HepG2 (cell line): ENCODE measurements around the gene APC2.

ENCODE experiments used
- CENPX ChIP-seq: sonication (generic); formaldehyde crosslinking; IDR thresholded peaks from 2 replicates; pipeline ENCODE4 v1.9.0; 2021; ENCODE audit warnings: mild to moderate bottlenecking, missing genetic modification reagents, moderate library complexity
- ZNF317 ChIP-seq: sonication (generic); formaldehyde crosslinking; IDR thresholded peaks from 2 replicates; pipeline ENCODE4 v1.5.0; 2020; ENCODE audit warnings: mild to moderate bottlenecking, missing genetic modification reagents
- TF ChIP-seq, protein P1 (sequence below): sonication (generic); formaldehyde crosslinking; IDR thresholded peaks from 2 replicates; pipeline ENCODE4 v1.5.0; 2020; ENCODE audit warnings: mild to moderate bottlenecking, missing genetic modification reagents, moderate library complexity

DNA sequence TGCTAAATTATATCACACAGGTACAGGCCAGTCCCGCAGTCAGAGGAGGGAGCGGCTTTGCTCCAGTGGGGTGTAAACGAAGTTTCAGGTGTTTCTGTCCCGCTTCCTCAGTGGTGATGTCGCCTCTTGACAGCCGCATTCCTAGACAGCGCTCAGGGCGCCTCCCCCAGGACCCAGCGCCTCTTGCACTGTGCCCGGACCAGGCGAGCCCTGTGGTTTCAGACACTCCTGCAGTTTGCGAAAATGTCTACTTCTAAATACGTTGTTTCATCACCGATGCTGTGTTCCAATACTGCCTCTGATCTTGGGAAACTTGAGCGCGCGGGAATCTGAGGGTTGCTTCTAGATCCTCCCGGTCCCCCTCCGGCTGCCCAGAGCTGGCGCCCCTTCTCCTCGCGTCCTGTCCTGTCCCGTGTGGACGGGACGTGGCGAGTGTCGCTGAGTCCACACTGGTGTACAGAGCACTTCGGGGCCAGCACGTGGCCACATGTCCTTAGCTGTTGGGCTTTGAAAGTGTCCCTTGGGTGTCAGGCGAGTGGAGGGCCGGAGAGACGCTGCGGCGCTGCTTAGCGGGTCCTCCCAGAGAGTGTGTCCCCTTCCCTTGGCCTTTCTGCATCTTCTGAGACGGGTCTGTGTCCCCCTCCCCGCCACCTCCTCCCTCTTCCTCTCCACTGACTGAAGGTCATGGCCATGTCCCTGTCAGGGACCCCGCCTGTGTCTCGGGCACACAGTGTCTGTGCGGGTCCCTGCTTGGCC, 26.3 kb upstream of the APC2 start:
- no peak for TF ChIP-seq ZNF317 (CRISPR knock-in tag)
- no peak for TF ChIP-seq CENPX (CRISPR knock-in tag)
- TF ChIP-seq, protein P1, sequence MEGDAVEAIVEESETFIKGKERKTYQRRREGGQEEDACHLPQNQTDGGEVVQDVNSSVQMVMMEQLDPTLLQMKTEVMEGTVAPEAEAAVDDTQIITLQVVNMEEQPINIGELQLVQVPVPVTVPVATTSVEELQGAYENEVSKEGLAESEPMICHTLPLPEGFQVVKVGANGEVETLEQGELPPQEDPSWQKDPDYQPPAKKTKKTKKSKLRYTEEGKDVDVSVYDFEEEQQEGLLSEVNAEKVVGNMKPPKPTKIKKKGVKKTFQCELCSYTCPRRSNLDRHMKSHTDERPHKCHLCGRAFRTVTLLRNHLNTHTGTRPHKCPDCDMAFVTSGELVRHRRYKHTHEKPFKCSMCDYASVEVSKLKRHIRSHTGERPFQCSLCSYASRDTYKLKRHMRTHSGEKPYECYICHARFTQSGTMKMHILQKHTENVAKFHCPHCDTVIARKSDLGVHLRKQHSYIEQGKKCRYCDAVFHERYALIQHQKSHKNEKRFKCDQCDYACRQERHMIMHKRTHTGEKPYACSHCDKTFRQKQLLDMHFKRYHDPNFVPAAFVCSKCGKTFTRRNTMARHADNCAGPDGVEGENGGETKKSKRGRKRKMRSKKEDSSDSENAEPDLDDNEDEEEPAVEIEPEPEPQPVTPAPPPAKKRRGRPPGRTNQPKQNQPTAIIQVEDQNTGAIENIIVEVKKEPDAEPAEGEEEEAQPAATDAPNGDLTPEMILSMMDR (CRISPR knock-in tag): no peak
